Right lobe of liver (tissue), 4 donors: ENCODE data around the gene MATN1.
A peak's percentile ranks its signal among the peaks of the same experiment; 100 is the strongest.

Source experiments
- CTCF ChIP-seq, 4 donors: fragments of 200-600 bp in 3 of 4; fragments of 450-650 bp in 1 of 4; IDR thresholded peaks; one replicate each; pipeline versions ENCODE4 v1.5.1 to v1.8.0; 2016 to 2022; ENCODE audit warnings: antibody characterized with exemption in 4 of 4, mild to moderate bottlenecking in 2 of 4
- POLR2A ChIP-seq: fragments of 450-650 bp; IDR thresholded peaks from one replicate; pipeline ENCODE4 v1.6.1; 2017; ENCODE audit warnings: antibody characterized with exemption, mild to moderate bottlenecking
- donor health status: DM: no; HTN: no; CAD: no.
- donor health status: DM: no; HTN: no; CAD: no.
- donor health status: DM: no; HTN: yes; CAD: no.

GRCh38 chr1:30718636-30719405, 4.6 kb downstream of the MATN1 start:
- peak; percentile 96 to 99 (median 98) for TF ChIP-seq CTCF (IDR thresholded peaks at IDR 0.05)
- peak; percentile 87 for TF ChIP-seq POLR2A
